HCT116 (cell line): Measurements from ENCODE around the gene DEFB127. TPM values are rescaled to one million over a fixed set of nuclear protein-coding genes. Genes with fewer than 3 reads are reported as not detected.

ENCODE experiments used
- ATAC-seq: fragments of 200-7000 bp; cut with Tn5 transposase; 2 replicates; pipeline ENCODE4 v1.9.1; 2020; ENCODE audit warnings: mild to moderate bottlenecking, moderate library complexity
- Bru-seq: library from RNA; stranded (reverse); fragments of 400-500 nt; gene quantifications from one replicate; lab custom pipeline; 2021; lab: Mats Ljungman, UMichigan
- BruChase-seq, 2 experiments: library from RNA; stranded (reverse); fragments of 400-500 nt; gene quantifications; one replicate each; lab custom pipeline; 2021; lab: Mats Ljungman, UMichigan
- BruUV-seq: library from RNA; stranded (reverse); fragments of 400-500 nt; replicated peaks from 2 replicates; lab custom pipeline; 2021; lab: Mats Ljungman, UMichigan
- CTCF ChIA-PET: fragments of 300-600 bp; sonication (Branson Sonifier 250); formaldehyde crosslinking; loops from one replicate; lab custom pipeline; 2021; ENCODE audit warnings: antibody characterized with exemption; lab: Charles Lee
- POLR2A ChIA-PET: fragments of 300-600, 350-600 bp; sonication (Branson Sonifier 250); formaldehyde crosslinking; loops from one replicate; lab custom pipeline; 2021; ENCODE audit warnings: antibody characterized with exemption; lab: Charles Lee
- RAD21 ChIA-PET, 2 experiments: fragments of 300-600 bp; sonication (Branson Sonifier 250); formaldehyde crosslinking; loops; one replicate each; lab custom pipeline; 2023; ENCODE audit warnings: low total read pairs in 2 of 2; ENCODE audit not compliant: uncharacterized antibody in 2 of 2, unreplicated experiment in 2 of 2, low non-redundant PET in 1 of 2; lab: Charles Lee
- DNase-seq: peaks from one replicate; pipeline ENCODE4 v3.0.0-alpha.2; 2010; ENCODE audit warnings: low read depth, low spot score
- H2AFZ ChIP-seq: fragments of 200-600 bp; shearing (Covaris generic), sonication (generic); 2 replicates; pipeline ENCODE4 v1.6.1; 2017; ENCODE audit warnings: low read depth, mixed run types, mixed read lengths, antibody characterized with exemption, low read length; ENCODE audit not compliant: poor library complexity, severe bottlenecking
- H3K27ac ChIP-seq: 2 replicates; pipeline ENCODE4 v1.5.1; 2012; ENCODE audit warnings: low read depth, low read length
- H3K27me3 ChIP-seq: fragments of 200-600 bp; sonication (generic); 2 replicates; pipeline ENCODE4 v1.6.1; 2016; ENCODE audit warnings: mixed run types, low read length, mixed read lengths; ENCODE audit not compliant: insufficient read depth
- H3K36me3 ChIP-seq, 2 experiments: fragments of 200-500 bp in 1 of 2; fragments of 200-600 bp in 1 of 2; sonication (Bioruptor generic) in 1 of 2; sonication (generic) in 1 of 2; 2 replicates each; pipeline versions ENCODE4 v1.5.1 to v1.6.1; 2014 to 2016; ENCODE audit warnings: low read length in 2 of 2, inconsistent platforms in 1 of 2, mixed read lengths in 1 of 2, mixed run types in 1 of 2; ENCODE audit not compliant: insufficient read depth in 2 of 2, control insufficient read depth in 1 of 2
- H3K4me1 ChIP-seq, 2 experiments: fragments of 200-600 bp in 1 of 2; sonication (generic) in 1 of 2; 2 replicates each; pipeline versions ENCODE4 v1.5.1 to v1.6.1; 2012 to 2017; ENCODE audit warnings: low read length in 2 of 2, inconsistent platforms in 1 of 2, mild to moderate bottlenecking in 1 of 2, mixed read lengths in 1 of 2, mixed run types in 1 of 2, moderate library complexity in 1 of 2; ENCODE audit not compliant: insufficient read depth in 2 of 2, control insufficient read depth in 1 of 2
- H3K4me2 ChIP-seq: fragments of 200-600 bp; sonication (generic); 2 replicates; pipeline ENCODE4 v1.6.1; 2017; ENCODE audit warnings: mixed run types, low read length, mixed read lengths
- H3K4me3 ChIP-seq, 2 experiments: fragments of 200-600 bp in 1 of 2; sonication (generic) in 1 of 2; replicated peaks in 1 of 2; 2 replicates each; pipeline ENCODE4 v1.5.1; 2011 to 2016; ENCODE audit warnings: low read length in 2 of 2, control low read depth in 1 of 2, low read depth in 1 of 2, mild to moderate bottlenecking in 1 of 2, mixed read lengths in 1 of 2, mixed run types in 1 of 2
- H3K79me2 ChIP-seq: fragments of 200-600 bp; sonication (generic); 2 replicates; pipeline ENCODE4 v1.6.1; 2017; ENCODE audit warnings: mild to moderate bottlenecking, mixed run types, low read length, moderate library complexity, mixed read lengths; ENCODE audit not compliant: insufficient read depth
- H3K9ac ChIP-seq: fragments of 200-600 bp; sonication (generic); 2 replicates; pipeline ENCODE4 v1.6.1; 2016; ENCODE audit warnings: low read length, mixed read lengths
- H3K9me2 ChIP-seq: fragments of 200-600 bp; sonication (generic), shearing (Covaris generic); 2 replicates; pipeline ENCODE4 v1.6.1; 2017; ENCODE audit warnings: mixed run types, mild to moderate bottlenecking, moderate library complexity; ENCODE audit not compliant: insufficient read depth
- H3K9me3 ChIP-seq, 2 experiments: fragments of 200-500 bp in 1 of 2; fragments of 200-600 bp in 1 of 2; sonication (Bioruptor generic) in 1 of 2; sonication (generic) in 1 of 2; 2 replicates each; pipeline ENCODE4 v1.6.1; 2014 to 2017; ENCODE audit warnings: low read length in 2 of 2, mixed read lengths in 2 of 2, inconsistent platforms in 1 of 2, low read depth in 1 of 2, mild to moderate bottlenecking in 1 of 2, mixed run types in 1 of 2, moderate library complexity in 1 of 2; ENCODE audit not compliant: control insufficient read depth in 1 of 2, insufficient read depth in 1 of 2
- H4K20me1 ChIP-seq: fragments of 200-600 bp; sonication (generic), shearing (Covaris generic); 2 replicates; pipeline ENCODE4 v1.6.1; 2017; ENCODE audit warnings: mixed run types, mild to moderate bottlenecking, moderate library complexity; ENCODE audit not compliant: insufficient read depth
- CBX3 ChIP-seq: IDR thresholded peaks from 2 replicates; pipeline ENCODE4 v1.6.1; 2012; ENCODE audit warnings: low read depth
- CEBPB ChIP-seq: IDR thresholded peaks from 2 replicates; pipeline ENCODE4 v1.6.1; 2012; ENCODE audit warnings: low read depth
- ELF1 ChIP-seq: IDR thresholded peaks from 2 replicates; pipeline ENCODE4 v1.6.1; 2012; ENCODE audit warnings: low read depth, borderline replicate concordance
- EZH2phosphoT487 ChIP-seq: fragments of 200-600 bp; IDR thresholded peaks from 2 replicates; pipeline ENCODE4 v1.6.1; 2018; ENCODE audit warnings: antibody characterized with exemption, borderline replicate concordance
- FOSL1 ChIP-seq: IDR thresholded peaks from 2 replicates; pipeline ENCODE4 v1.6.1; 2012; ENCODE audit warnings: low read depth
- POLR2A ChIP-seq: IDR thresholded peaks from 2 replicates; pipeline ENCODE4 v1.7.0; 2011; ENCODE audit warnings: borderline replicate concordance; ENCODE audit not compliant: insufficient read depth, insufficient read length; ENCODE audit errors: extremely low read depth
- POLR2AphosphoS5 ChIP-seq: IDR thresholded peaks from 2 replicates; pipeline ENCODE4 v1.6.1; 2011; ENCODE audit warnings: mild to moderate bottlenecking, low read depth, low read length, moderate library complexity
- RAD21 ChIP-seq: IDR thresholded peaks from 2 replicates; pipeline ENCODE4 v1.6.1; 2012; ENCODE audit warnings: low read depth, mild to moderate bottlenecking
- TCF7L2 ChIP-seq: IDR thresholded peaks from 2 replicates; pipeline ENCODE4 v1.7.0; 2011; ENCODE audit warnings: borderline replicate concordance, inconsistent platforms; ENCODE audit not compliant: insufficient read depth, insufficient read length; ENCODE audit errors: extremely low read depth
- YY1 ChIP-seq: IDR thresholded peaks from 2 replicates; pipeline ENCODE4 v1.6.1; 2011; ENCODE audit warnings: low read length, low read depth, moderate library complexity, mild to moderate bottlenecking; ENCODE audit not compliant: insufficient replicate concordance; ENCODE audit errors: extremely low read depth
- ZFX ChIP-seq: fragments of 450-650 bp; IDR thresholded peaks from 2 replicates; pipeline ENCODE4 v1.6.1; 2017
- intact Hi-C: fragments of 100-400 bp; cut with micrococcal nuclease; formaldehyde crosslinking; loops from 2 replicates; pipeline ENCODE4 v1.10.0; 2022
- long read RNA-seq: library from polyadenylated mRNA; unstranded; transcript quantifications from one replicate; pipeline ENCODE4 v2.0.0, GENCODE V29; 2021; ENCODE audit not compliant: unreplicated experiment
- polyA plus RNA-seq: library from polyadenylated mRNA; unstranded; fragments of >200 nt; gene quantifications from 2 replicates; pipeline ENCODE4 v1.2.1, GENCODE V29; 2012; ENCODE audit warnings: missing spikeins
- total RNA-seq: library from RNA; stranded (reverse); gene quantifications from one replicate; pipeline ENCODE4 v1.2.1, GENCODE V29; 2021; ENCODE audit not compliant: unreplicated experiment
- TF ChIP-seq, protein P1 (sequence below), 3 experiments: fragments of 200-600 bp in 1 of 3; sonication (generic) in 1 of 3; IDR thresholded peaks in 2 of 3; conservative IDR thresholded peaks in 1 of 3; 2 replicates each; pipeline ENCODE4 v1.5.1; 2012 to 2017; ENCODE audit warnings: low read depth in 2 of 3, low read length in 2 of 3, antibody characterized with exemption in 1 of 3, borderline replicate concordance in 1 of 3, control low read depth in 1 of 3, mild to moderate bottlenecking in 1 of 3, mixed read lengths in 1 of 3, mixed run types in 1 of 3, moderate library complexity in 1 of 3; ENCODE audit not compliant: insufficient read depth in 1 of 3
- TF ChIP-seq, protein P2 (sequence below): IDR thresholded peaks from 2 replicates; pipeline ENCODE4 v1.6.1; 2011; ENCODE audit warnings: mild to moderate bottlenecking, low read length, moderate library complexity; ENCODE audit not compliant: insufficient replicate concordance; ENCODE audit errors: extremely low read depth

DEFB127 gene, protein sequence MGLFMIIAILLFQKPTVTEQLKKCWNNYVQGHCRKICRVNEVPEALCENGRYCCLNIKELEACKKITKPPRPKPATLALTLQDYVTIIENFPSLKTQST
- total RNA-seq (not detected), Bru-seq, nascent RNA (not detected), BruChase-seq, experiment 1, labeled RNA remaining after a 6-hour chase (not detected), BruChase-seq, experiment 2, labeled RNA remaining after a 2-hour chase (not detected)
- not detected in 2 replicates for polyA plus RNA-seq
- long read RNA-seq = 0 reads

DNA sequence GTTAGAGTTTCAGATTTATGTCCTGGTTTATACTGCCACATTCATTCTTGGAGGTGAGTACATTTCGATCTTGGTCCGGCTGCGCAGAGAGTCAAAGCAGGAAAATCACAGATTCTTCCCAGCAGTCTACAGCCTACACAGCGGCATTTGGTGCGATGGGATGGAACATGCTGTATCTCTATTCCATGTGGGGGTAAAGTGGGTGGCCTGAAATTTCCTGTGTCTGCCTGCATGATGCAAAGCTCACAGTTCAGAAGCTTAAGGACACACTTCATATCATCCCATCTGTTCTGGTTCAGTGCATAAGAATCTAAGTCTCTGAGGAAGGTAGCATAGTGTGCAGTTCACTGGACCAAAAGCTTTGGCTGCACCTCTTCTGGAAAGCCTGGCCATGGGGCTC lies at the start of gene DEFB127:
TSS of gene DEFB127 (plus strand) at position 301 of the 400 bp plus-strand sequence. CDS start at position 392, 91 bp downstream.
- intact Hi-C loops = no loop called here
- no peak for TF ChIP-seq POLR2AphosphoS5
- no peak for TF ChIP-seq RAD21
- no peak for TF ChIP-seq ZFX
- TF ChIP-seq, protein P1, sequence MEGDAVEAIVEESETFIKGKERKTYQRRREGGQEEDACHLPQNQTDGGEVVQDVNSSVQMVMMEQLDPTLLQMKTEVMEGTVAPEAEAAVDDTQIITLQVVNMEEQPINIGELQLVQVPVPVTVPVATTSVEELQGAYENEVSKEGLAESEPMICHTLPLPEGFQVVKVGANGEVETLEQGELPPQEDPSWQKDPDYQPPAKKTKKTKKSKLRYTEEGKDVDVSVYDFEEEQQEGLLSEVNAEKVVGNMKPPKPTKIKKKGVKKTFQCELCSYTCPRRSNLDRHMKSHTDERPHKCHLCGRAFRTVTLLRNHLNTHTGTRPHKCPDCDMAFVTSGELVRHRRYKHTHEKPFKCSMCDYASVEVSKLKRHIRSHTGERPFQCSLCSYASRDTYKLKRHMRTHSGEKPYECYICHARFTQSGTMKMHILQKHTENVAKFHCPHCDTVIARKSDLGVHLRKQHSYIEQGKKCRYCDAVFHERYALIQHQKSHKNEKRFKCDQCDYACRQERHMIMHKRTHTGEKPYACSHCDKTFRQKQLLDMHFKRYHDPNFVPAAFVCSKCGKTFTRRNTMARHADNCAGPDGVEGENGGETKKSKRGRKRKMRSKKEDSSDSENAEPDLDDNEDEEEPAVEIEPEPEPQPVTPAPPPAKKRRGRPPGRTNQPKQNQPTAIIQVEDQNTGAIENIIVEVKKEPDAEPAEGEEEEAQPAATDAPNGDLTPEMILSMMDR (IDR thresholded peaks at IDR 0.05 in 2 of 3, conservative IDR thresholded peaks at IDR 0.05 in 1 of 3; ENCODE audit: borderline replicate concordance in 1 of 3, insufficient read depth in 1 of 3, low read depth in 2 of 3, low read length in 2 of 3) = no peak
- no peak for TF ChIP-seq POLR2A
- no peak for TF ChIP-seq TCF7L2
- TF ChIP-seq, protein P2, sequence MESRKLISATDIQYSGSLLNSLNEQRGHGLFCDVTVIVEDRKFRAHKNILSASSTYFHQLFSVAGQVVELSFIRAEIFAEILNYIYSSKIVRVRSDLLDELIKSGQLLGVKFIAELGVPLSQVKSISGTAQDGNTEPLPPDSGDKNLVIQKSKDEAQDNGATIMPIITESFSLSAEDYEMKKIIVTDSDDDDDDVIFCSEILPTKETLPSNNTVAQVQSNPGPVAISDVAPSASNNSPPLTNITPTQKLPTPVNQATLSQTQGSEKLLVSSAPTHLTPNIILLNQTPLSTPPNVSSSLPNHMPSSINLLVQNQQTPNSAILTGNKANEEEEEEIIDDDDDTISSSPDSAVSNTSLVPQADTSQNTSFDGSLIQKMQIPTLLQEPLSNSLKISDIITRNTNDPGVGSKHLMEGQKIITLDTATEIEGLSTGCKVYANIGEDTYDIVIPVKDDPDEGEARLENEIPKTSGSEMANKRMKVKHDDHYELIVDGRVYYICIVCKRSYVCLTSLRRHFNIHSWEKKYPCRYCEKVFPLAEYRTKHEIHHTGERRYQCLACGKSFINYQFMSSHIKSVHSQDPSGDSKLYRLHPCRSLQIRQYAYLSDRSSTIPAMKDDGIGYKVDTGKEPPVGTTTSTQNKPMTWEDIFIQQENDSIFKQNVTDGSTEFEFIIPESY = no peak
- TF ChIP-seq EZH2phosphoT487 = no peak
- no peak for TF ChIP-seq CEBPB
- TF ChIP-seq YY1 = no peak
- no peak for TF ChIP-seq FOSL1
- TF ChIP-seq CBX3 = no peak
- no peak for TF ChIP-seq ELF1
- Histone ChIP-seq H3K36me3 (no peaks in the 10 kb centered on the region), H3K27ac (no peak within 1 kb of the TSS), H2AFZ (no peak within 1 kb of the TSS), H3K9me3 (no peaks in the 10 kb centered on the region), H3K4me3 (no peak within 1 kb of the TSS), H4K20me1 (no peaks in the 10 kb centered on the region; the same call in 1 of the 2 replicates), H3K79me2 (no peaks in the 10 kb centered on the region), H3K4me2 (no peak within 1 kb of the TSS), H3K27me3 (peaks cover 18% of the 10 kb centered on the region; the same call in 1 of the 2 replicates), H3K9ac (no peak within 1 kb of the TSS), H3K9me2 (no peaks in the 10 kb centered on the region), H3K4me1 (no peaks in the 10 kb centered on the region)
- no TSS peak for BruUV-seq
- ChIA-PET POLR2A (no interaction called here), CTCF (no interaction called here), RAD21 (no interaction called here)
- ATAC-seq = no peak
- DNase-seq = no peak
